ENCODE measurements around the gene CSPG4.

The CSPG4 gene

GRCh38 chr15:75644376-75644775 is 68.3 kb downstream of the CSPG4 start:
- Histone ChIP-seq H3K4me3 (replicated peaks; ENCODE audit: insufficient read depth, low read length) (no peak overlapping the region), H3K27ac (replicated peaks) (no peak overlapping the region), H3K27me3 (ENCODE audit: insufficient read depth, poor library complexity, severe bottlenecking) (no peaks in the 10 kb centered on the region)
- TF ChIP-seq SPI1 (IDR thresholded peaks at IDR 0.05; ENCODE audit: borderline replicate concordance, low read depth): no peak
- TF ChIP-seq, protein P1, sequence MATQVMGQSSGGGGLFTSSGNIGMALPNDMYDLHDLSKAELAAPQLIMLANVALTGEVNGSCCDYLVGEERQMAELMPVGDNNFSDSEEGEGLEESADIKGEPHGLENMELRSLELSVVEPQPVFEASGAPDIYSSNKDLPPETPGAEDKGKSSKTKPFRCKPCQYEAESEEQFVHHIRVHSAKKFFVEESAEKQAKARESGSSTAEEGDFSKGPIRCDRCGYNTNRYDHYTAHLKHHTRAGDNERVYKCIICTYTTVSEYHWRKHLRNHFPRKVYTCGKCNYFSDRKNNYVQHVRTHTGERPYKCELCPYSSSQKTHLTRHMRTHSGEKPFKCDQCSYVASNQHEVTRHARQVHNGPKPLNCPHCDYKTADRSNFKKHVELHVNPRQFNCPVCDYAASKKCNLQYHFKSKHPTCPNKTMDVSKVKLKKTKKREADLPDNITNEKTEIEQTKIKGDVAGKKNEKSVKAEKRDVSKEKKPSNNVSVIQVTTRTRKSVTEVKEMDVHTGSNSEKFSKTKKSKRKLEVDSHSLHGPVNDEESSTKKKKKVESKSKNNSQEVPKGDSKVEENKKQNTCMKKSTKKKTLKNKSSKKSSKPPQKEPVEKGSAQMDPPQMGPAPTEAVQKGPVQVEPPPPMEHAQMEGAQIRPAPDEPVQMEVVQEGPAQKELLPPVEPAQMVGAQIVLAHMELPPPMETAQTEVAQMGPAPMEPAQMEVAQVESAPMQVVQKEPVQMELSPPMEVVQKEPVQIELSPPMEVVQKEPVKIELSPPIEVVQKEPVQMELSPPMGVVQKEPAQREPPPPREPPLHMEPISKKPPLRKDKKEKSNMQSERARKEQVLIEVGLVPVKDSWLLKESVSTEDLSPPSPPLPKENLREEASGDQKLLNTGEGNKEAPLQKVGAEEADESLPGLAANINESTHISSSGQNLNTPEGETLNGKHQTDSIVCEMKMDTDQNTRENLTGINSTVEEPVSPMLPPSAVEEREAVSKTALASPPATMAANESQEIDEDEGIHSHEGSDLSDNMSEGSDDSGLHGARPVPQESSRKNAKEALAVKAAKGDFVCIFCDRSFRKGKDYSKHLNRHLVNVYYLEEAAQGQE (IDR thresholded peaks at IDR 0.05; ENCODE audit: insufficient replicate concordance, low read depth): no peak
- no peak for TF ChIP-seq CTCF (IDR thresholded peaks at IDR 0.05; ENCODE audit: insufficient read depth, low read length)
- TF ChIP-seq GABPA (IDR thresholded peaks at IDR 0.05; ENCODE audit: low read depth): no peak
- TF ChIP-seq POLR2AphosphoS5 (IDR thresholded peaks at IDR 0.05; ENCODE audit: low read depth): no peak
- DNase-seq (ENCODE audit: low read depth in 1 of 2, low spot score in 1 of 2): no peak

- no peaks in the 10 kb centered on the region for H3K27me3 ChIP-seq (ENCODE audit: insufficient read depth, poor library complexity, severe bottlenecking)
- no peak overlapping the region for H3K27ac ChIP-seq (replicated peaks)
- H3K4me3 ChIP-seq (replicated peaks; ENCODE audit: insufficient read depth, low read length): no peak overlapping the region
- TF ChIP-seq SPI1 (IDR thresholded peaks at IDR 0.05; ENCODE audit: borderline replicate concordance, low read depth): no peak
- TF ChIP-seq POLR2AphosphoS5 (IDR thresholded peaks at IDR 0.05; ENCODE audit: low read depth): no peak
- TF ChIP-seq GABPA (IDR thresholded peaks at IDR 0.05; ENCODE audit: low read depth): no peak
- TF ChIP-seq, protein P1 (IDR thresholded peaks at IDR 0.05; ENCODE audit: insufficient replicate concordance, low read depth): no peak
- TF ChIP-seq CTCF (IDR thresholded peaks at IDR 0.05; ENCODE audit: insufficient read depth, low read length): no peak
- no peak for DNase-seq (ENCODE audit: low read depth in 1 of 2, low spot score in 1 of 2)
Observed at GRCh38 chr15:75641603-75642002, 71.0 kb downstream of the CSPG4 start.

DNA sequence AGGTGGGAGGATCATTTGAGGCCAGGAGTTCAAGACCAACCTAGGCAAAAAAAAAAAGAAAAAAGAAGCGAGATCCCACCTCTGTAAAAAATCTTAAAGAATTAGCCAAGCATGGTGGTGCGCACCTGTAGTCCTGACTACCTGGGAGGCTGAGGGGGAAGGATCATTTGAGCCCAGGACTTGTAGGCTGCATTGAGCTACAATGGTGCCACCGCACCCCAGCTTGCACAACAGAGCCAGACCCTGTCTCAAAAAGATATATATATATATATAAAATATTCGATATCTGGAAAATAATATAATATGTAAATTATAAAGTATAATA is 71.5 kb downstream of the CSPG4 start:
- no peak for DNase-seq (ENCODE audit: low read depth in 1 of 2, low spot score in 1 of 2)
- Histone ChIP-seq H3K4me3 (replicated peaks; ENCODE audit: insufficient read depth, low read length) (no peak overlapping the region; the same call in 1 of the 2 replicates), H3K27ac (replicated peaks) (no peak overlapping the region), H3K27me3 (ENCODE audit: insufficient read depth, poor library complexity, severe bottlenecking) (no peaks in the 10 kb centered on the region)
- TF ChIP-seq, protein P1 (IDR thresholded peaks at IDR 0.05; ENCODE audit: insufficient replicate concordance, low read depth): no peak
- TF ChIP-seq SPI1 (IDR thresholded peaks at IDR 0.05; ENCODE audit: borderline replicate concordance, low read depth) (no peak), CTCF (IDR thresholded peaks at IDR 0.05; ENCODE audit: insufficient read depth, low read length) (no peak), POLR2AphosphoS5 (IDR thresholded peaks at IDR 0.05; ENCODE audit: low read depth) (no peak), GABPA (IDR thresholded peaks at IDR 0.05; ENCODE audit: low read depth) (no peak)
